HepG2 (cell line): ENCODE measurements around the gene NCBP2. TPM values are rescaled to one million over a fixed set of nuclear protein-coding genes. Genes with fewer than 3 reads are reported as not detected.

Experiments
- CREM ChIP-seq, 2 experiments: sonication (generic) in 1 of 2; formaldehyde crosslinking in 1 of 2; IDR thresholded peaks; 2 replicates each; pipeline versions ENCODE4 v1.4.0 to v1.6.1; 2016 to 2020; ENCODE audit warnings: antibody characterized with exemption in 1 of 2, mild to moderate bottlenecking in 1 of 2, missing genetic modification reagents in 1 of 2
- E2F2 ChIP-seq: sonication (generic); formaldehyde crosslinking; IDR thresholded peaks from 2 replicates; pipeline ENCODE4 v1.4.0; 2020; ENCODE audit warnings: missing genetic modification reagents, borderline replicate concordance
- FUBP1 ChIP-seq: sonication (generic); formaldehyde crosslinking; IDR thresholded peaks from 2 replicates; pipeline ENCODE4 v1.5.1; 2020; ENCODE audit warnings: missing genetic modification reagents, mild to moderate bottlenecking, borderline replicate concordance
- GABPA ChIP-seq, 2 experiments: IDR thresholded peaks; 2 replicates each; pipeline ENCODE4 v1.6.1; 2011 to 2016; ENCODE audit warnings: low read depth in 2 of 2, low read length in 1 of 2, missing biosample characterization in 1 of 2, missing genetic modification characterization in 1 of 2
- GATAD2A ChIP-seq: IDR thresholded peaks from 2 replicates; pipeline ENCODE4 v1.6.1; 2016
- HNRNPH1 ChIP-seq: fragments of 200-400 bp; formaldehyde crosslinking; optimal IDR thresholded peaks from 2 replicates; pipeline ENCODE3; 2017; ENCODE audit warnings: mild to moderate bottlenecking, low read depth, low read length
- MTF2 ChIP-seq: sonication (generic); formaldehyde crosslinking; IDR thresholded peaks from 2 replicates; pipeline ENCODE4 v1.5.0; 2020; ENCODE audit warnings: missing genetic modification reagents, borderline replicate concordance
- NFKBIZ ChIP-seq: IDR thresholded peaks from 2 replicates; pipeline ENCODE4 v1.6.1; 2018; ENCODE audit warnings: missing genetic modification reagents, missing compliant biosample characterization
- TCF7L2 ChIP-seq: IDR thresholded peaks from 2 replicates; pipeline ENCODE4 v1.6.1; 2011; ENCODE audit warnings: mild to moderate bottlenecking, low read depth, low read length, moderate library complexity
- THAP11 ChIP-seq: IDR thresholded peaks from 2 replicates; pipeline ENCODE4 v1.6.1; 2016; ENCODE audit warnings: missing biosample characterization, missing genetic modification reagents
- ZFP62 ChIP-seq: sonication (generic); formaldehyde crosslinking; IDR thresholded peaks from 2 replicates; pipeline ENCODE4 v1.4.0; 2020; ENCODE audit warnings: missing genetic modification reagents
- ZIK1 ChIP-seq: sonication (generic); formaldehyde crosslinking; IDR thresholded peaks from 2 replicates; pipeline ENCODE4 v1.5.0; 2020; ENCODE audit warnings: mild to moderate bottlenecking, low read depth, missing genetic modification reagents, borderline replicate concordance
- ZNF354B ChIP-seq: sonication (generic); formaldehyde crosslinking; IDR thresholded peaks from 2 replicates; pipeline ENCODE4 v1.8.0; 2022; ENCODE audit warnings: mild to moderate bottlenecking, missing genetic modification reagents
- ZNF546 ChIP-seq: sonication (generic); formaldehyde crosslinking; conservative IDR thresholded peaks from 2 replicates; pipeline ENCODE4 v1.8.1; 2023; ENCODE audit warnings: mild to moderate bottlenecking, missing genetic modification reagents
- ZNF607 ChIP-seq: sonication (generic); formaldehyde crosslinking; IDR thresholded peaks from 2 replicates; pipeline ENCODE4 v1.5.1; 2020; ENCODE audit warnings: missing genetic modification reagents, mild to moderate bottlenecking, borderline replicate concordance
- ZNF747 ChIP-seq: sonication (generic); formaldehyde crosslinking; IDR thresholded peaks from 2 replicates; pipeline ENCODE4 v1.8.1; 2023; ENCODE audit warnings: missing genetic modification reagents, mild to moderate bottlenecking, borderline replicate concordance
- ZNF777 ChIP-seq: sonication (generic); formaldehyde crosslinking; IDR thresholded peaks from 2 replicates; pipeline ENCODE4 v1.4.0; 2020; ENCODE audit warnings: missing genetic modification reagents
- polyA plus RNA-seq, 8 experiments: library from polyadenylated mRNA; depleted of rRNA in 3 of 8; stranded (reverse) in 7 of 8; unstranded in 1 of 8; fragments of >200 nt; fragmentation: Illumina TruSeq in 4 of 8; extraction: Trizol in 4 of 8; gene quantifications; 2 replicates each; pipeline versions ENCODE4 v1.2.1 to v1.2.3, GENCODE V29; 2011 to 2016; ENCODE audit warnings: low read depth in 4 of 8, missing spikeins in 1 of 8, mixed read lengths in 1 of 8; ENCODE audit not compliant: insufficient read depth in 1 of 8
- total RNA-seq, 5 experiments: library from RNA; depleted of rRNA; stranded (reverse); fragments of >200 nt; fragmentation: Illumina TruSeq; extraction: Trizol; gene quantifications; 2 replicates each; pipeline ENCODE4 v1.2.3, GENCODE V29; 2016; ENCODE audit warnings: low read depth in 1 of 5
- TF ChIP-seq, protein P1 (sequence below): sonication (generic); formaldehyde crosslinking; IDR thresholded peaks from 2 replicates; pipeline ENCODE4 v1.9.0; 2021; ENCODE audit warnings: missing genetic modification reagents, borderline replicate concordance
- TF ChIP-seq, protein P2 (sequence below): sonication (generic); formaldehyde crosslinking; conservative IDR thresholded peaks from 2 replicates; pipeline ENCODE4 v1.4.0; 2020; ENCODE audit warnings: missing genetic modification reagents
- TF ChIP-seq, protein P3 (sequence below): sonication (generic); formaldehyde crosslinking; IDR thresholded peaks from 2 replicates; pipeline ENCODE4 v1.4.0; 2020; ENCODE audit warnings: missing genetic modification reagents

NCBP2 gene
- total and polyA plus RNA-seq, 2 of the 13 experiments (the other 11 are each of a cell fraction or from before 2014, with no cell fraction given): 58.7 to 95.5 TPM

- TF ChIP-seq, protein P1, sequence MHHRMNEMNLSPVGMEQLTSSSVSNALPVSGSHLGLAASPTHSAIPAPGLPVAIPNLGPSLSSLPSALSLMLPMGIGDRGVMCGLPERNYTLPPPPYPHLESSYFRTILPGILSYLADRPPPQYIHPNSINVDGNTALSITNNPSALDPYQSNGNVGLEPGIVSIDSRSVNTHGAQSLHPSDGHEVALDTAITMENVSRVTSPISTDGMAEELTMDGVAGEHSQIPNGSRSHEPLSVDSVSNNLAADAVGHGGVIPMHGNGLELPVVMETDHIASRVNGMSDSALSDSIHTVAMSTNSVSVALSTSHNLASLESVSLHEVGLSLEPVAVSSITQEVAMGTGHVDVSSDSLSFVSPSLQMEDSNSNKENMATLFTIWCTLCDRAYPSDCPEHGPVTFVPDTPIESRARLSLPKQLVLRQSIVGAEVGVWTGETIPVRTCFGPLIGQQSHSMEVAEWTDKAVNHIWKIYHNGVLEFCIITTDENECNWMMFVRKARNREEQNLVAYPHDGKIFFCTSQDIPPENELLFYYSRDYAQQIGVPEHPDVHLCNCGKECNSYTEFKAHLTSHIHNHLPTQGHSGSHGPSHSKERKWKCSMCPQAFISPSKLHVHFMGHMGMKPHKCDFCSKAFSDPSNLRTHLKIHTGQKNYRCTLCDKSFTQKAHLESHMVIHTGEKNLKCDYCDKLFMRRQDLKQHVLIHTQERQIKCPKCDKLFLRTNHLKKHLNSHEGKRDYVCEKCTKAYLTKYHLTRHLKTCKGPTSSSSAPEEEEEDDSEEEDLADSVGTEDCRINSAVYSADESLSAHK (CRISPR knock-in tag): no peak
- TF ChIP-seq ZFP62 (no peak), CREM (IDR thresholded peaks at IDR 0.05) (no peak), CREM (CRISPR knock-in tag; IDR thresholded peaks at IDR 0.05) (no peak), FUBP1 (CRISPR knock-in tag) (no peak), ZNF354B (no peak), ZNF747 (0 out of 2 replicates have a peak, but pooled peaks have one; percentile 35), HNRNPH1 (no peak), TCF7L2 (no peak), ZIK1 (CRISPR knock-in tag) (no peak), GABPA (IDR thresholded peaks at IDR 0.05; ENCODE audit: low read depth, low read length) (no peak), GABPA (CRISPR knock-in tag; IDR thresholded peaks at IDR 0.05; ENCODE audit: low read depth) (no peak), ZNF777 (CRISPR knock-in tag) (no peak), E2F2 (CRISPR knock-in tag) (no peak), MTF2 (no peak), ZNF546 (CRISPR knock-in tag) (no peak), NFKBIZ (CRISPR knock-in tag) (no peak), ZNF607 (CRISPR knock-in tag) (no peak), GATAD2A (CRISPR knock-in tag) (no peak), THAP11 (no peak)
- TF ChIP-seq, protein P2, sequence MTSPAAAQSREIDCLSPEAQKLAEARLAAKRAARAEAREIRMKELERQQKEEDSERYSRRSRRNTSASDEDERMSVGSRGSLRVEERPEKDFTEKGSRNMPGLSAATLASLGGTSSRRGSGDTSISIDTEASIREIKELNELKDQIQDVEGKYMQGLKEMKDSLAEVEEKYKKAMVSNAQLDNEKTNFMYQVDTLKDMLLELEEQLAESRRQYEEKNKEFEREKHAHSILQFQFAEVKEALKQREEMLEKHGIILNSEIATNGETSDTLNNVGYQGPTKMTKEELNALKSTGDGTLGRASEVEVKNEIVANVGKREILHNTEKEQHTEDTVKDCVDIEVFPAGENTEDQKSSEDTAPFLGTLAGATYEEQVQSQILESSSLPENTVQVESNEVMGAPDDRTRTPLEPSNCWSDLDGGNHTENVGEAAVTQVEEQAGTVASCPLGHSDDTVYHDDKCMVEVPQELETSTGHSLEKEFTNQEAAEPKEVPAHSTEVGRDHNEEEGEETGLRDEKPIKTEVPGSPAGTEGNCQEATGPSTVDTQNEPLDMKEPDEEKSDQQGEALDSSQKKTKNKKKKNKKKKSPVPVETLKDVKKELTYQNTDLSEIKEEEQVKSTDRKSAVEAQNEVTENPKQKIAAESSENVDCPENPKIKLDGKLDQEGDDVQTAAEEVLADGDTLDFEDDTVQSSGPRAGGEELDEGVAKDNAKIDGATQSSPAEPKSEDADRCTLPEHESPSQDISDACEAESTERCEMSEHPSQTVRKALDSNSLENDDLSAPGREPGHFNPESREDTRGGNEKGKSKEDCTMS (CRISPR knock-in tag): no peak
- TF ChIP-seq, protein P3, sequence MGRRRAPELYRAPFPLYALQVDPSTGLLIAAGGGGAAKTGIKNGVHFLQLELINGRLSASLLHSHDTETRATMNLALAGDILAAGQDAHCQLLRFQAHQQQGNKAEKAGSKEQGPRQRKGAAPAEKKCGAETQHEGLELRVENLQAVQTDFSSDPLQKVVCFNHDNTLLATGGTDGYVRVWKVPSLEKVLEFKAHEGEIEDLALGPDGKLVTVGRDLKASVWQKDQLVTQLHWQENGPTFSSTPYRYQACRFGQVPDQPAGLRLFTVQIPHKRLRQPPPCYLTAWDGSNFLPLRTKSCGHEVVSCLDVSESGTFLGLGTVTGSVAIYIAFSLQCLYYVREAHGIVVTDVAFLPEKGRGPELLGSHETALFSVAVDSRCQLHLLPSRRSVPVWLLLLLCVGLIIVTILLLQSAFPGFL (CRISPR knock-in tag): no peak
These were observed 551 bp downstream of the NCBP2 start (continued) for GRCh38 chr3:196941729-196942225.
